GM10248 (cell line): ENCODE data around the gene MAZ.

Experiments used
- CTCF ChIA-PET: fragments of 300-600 bp; sonication (Branson Sonifier 250); formaldehyde crosslinking; extraction: SDS; loops from one replicate; lab custom pipeline; 2021; ENCODE audit warnings: antibody characterized with exemption; lab: Yijun Ruan, JAX
- POLR2A ChIA-PET: fragments of 350-650 bp; sonication (Branson Sonifier 250); formaldehyde crosslinking; extraction: SDS; loops from one replicate; lab custom pipeline; 2020; ENCODE audit warnings: antibody characterized with exemption; lab: Yijun Ruan, JAX
- DNase-seq: peaks from one replicate; pipeline ENCODE4 v3.0.0; 2012; ENCODE audit errors: extremely low spot score
- CTCF ChIP-seq: IDR thresholded peaks from 2 replicates; pipeline ENCODE4 v1.5.1; 2012; ENCODE audit warnings: mild to moderate bottlenecking, low read depth; ENCODE audit errors: extremely low read depth, missing control alignments, control extremely low read depth

Gene MAZ

GRCh38 chr16:29813644-29814562 lies 7.6 kb downstream of the MAZ start:
- DNase-seq = no peak
- CTCF ChIA-PET = interaction anchor here (1.7 kb wide), 1 partner anchor 24 kb away, joined by 4 read pairs; the partner anchor contains the start of gene KIF22
- POLR2A ChIA-PET = interaction anchor here (0.6 kb wide), 2 partner anchors 13 to 35 kb away, joined by 3 to 6 read pairs; no protein-coding TSS in a partner anchor
- no peak for TF ChIP-seq CTCF

- ChIA-PET CTCF (interaction anchor here (1.7 kb wide), 1 partner anchor 25 kb away, joined by 4 read pairs; the partner anchor contains the start of gene KIF22), POLR2A (no interaction called here)
- TF ChIP-seq CTCF = no peak
- DNase-seq = no peak
These were observed 8.3 kb downstream of the MAZ start for GRCh38 chr16:29814592-29814991.

GRCh38 chr16:29815032-29815721 lies 8.8 kb downstream of the MAZ start:
- CTCF ChIA-PET = interaction anchor here (0.6 to 3.9 kb wide), 18 partner anchors 8 to 173 kb away, joined by 3 to 39 read pairs (median 4); partner anchors contain the start of gene MAZ
- no peak for DNase-seq
- TF ChIP-seq CTCF = no peak
- POLR2A ChIA-PET = interaction anchor here (1.7 kb wide), 1 partner anchor 8 kb away, joined by 8 read pairs; no protein-coding TSS in a partner anchor

DNA sequence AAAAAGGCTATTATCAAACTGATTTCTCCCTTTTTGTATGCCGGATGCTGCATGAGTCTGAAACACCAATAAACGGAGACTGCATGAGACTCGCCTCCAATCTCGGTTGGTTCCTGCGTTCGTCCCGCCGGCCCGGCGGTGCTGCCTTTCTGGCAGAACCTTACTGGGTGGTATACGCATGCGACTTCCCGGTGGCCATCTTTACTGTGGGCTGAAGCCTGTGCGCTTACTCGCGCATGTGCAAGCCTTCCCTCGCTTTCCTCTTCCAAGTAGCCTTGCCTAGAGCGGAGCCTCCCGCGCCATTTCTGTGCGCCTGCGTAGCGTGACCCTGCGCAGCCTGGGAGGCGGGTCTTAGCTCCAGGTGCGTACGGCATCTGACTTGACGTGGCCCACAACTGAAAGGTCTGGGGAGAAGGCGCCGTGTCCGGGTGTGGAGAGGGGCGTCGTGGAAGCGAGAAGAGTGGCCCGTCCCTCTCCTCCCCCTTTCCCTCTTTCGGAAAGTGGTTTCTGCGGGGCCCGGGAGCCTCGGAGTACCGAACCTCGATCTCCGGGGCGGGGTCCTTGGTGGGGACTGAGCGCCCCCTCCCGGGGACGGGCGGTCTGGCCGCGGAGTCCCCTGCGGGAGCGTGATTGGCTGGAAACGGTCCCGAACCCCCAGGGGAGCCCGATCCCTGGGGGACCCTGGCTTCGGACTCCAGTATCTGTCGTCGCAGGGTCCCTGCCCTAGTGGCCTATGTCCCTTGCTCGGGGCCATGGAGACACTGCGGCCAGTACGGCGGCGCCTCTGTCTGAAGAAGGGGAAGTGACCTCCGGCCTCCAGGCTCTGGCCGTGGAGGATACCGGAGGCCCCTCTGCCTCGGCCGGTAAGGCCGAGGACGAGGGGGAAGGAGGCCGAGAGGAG lies 9.7 kb downstream of the MAZ start, which contains the start of gene PAGR1:
PAGR1 (plus strand) TSS at position 360 of the 901 bp plus-strand sequence; CDS start at position 734, 374 bp downstream.
- ChIA-PET CTCF (interaction anchor here (0.6 to 3.9 kb wide), 22 partner anchors 8 to 177 kb away, joined by 3 to 39 read pairs (median 4); partner anchors contain the start of gene MAZ), POLR2A (interaction anchor here (0.5 to 1.7 kb wide), 6 partner anchors 9 to 274 kb away, joined by 3 to 8 read pairs (median 4); partner anchors contain the start of gene TAOK2)
- TF ChIP-seq CTCF = peak; percentile 97
- DNase-seq = peak; percentile 96

DNA sequence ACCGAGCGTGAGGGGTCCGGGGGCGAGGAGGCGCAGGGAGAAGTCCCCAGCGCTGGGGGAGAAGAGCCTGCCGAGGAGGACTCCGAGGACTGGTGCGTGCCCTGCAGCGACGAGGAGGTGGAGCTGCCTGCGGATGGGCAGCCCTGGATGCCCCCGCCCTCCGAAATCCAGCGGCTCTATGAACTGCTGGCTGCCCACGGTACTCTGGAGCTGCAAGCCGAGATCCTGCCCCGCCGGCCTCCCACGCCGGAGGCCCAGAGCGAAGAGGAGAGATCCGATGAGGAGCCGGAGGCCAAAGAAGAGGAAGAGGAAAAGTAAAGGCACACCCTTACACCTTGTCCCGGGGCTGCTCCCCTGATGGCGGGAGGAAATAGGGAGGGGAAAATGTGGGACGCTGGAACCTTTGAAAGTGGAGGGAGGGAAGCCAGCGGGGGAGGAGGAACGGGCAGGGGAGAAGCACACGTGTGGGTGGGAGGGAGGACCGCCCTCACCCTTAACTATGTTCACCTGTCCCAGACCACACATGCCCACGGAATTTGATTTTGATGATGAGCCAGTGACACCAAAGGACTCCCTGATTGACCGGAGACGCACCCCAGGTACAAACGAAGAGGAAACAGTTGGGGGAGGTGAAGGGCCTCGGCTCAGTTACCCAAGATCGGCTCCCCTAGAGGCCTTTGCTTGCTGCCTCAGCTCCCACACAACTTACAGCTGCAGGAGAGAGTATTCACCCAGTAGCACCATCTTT lies 10.5 kb downstream of the MAZ start:
- POLR2A ChIA-PET = interaction anchor here (0.5 to 1.7 kb wide), 5 partner anchors 10 to 273 kb away, joined by 3 to 8 read pairs (median 4); partner anchors contain the start of gene TAOK2
- CTCF ChIA-PET = interaction anchor here (0.6 to 3.9 kb wide), 12 partner anchors 10 to 176 kb away, joined by 3 to 39 read pairs (median 4); partner anchors contain the start of gene MAZ
- no peak for TF ChIP-seq CTCF
- DNase-seq = peak; percentile 53
